Stimulated activated CD8-positive, alpha-beta memory T cell treated with anti-CD3 and anti-CD28 coated beads, Interleukin-7, amount 100 ng/mL, for 24 hours (primary cell): ENCODE results near the gene ERMAP.

Experiments used
- DNase-seq: peaks from one replicate; pipeline ENCODE4 v3.0.0-alpha.2; 2020; ENCODE audit warnings: low read depth

The ERMAP gene

GRCh38 chr1:42876009-42876408 is 59.1 kb downstream of the ERMAP start:
- DNase-seq, result no peak

DNA sequence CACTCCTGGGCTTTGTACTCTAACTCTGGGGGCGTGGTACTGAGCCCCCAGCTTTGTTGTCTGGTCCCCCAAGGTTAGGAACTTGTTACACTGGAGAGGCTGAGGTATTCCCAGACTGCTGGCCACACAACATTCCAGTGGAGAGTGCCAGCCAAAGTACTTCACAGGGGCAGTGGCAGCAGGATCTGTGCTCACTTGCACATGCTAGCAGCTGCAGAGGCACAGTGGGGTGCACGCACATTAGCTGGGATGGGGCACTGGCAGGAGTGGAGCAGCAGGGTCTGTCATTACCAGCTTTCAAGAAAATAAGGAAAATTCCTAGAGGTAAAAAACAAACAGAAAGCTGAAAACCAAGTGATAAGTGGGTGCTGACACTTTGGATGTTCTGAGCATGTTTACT is 60.5 kb downstream of the ERMAP start:
- DNase-seq, result no peak

DNA sequence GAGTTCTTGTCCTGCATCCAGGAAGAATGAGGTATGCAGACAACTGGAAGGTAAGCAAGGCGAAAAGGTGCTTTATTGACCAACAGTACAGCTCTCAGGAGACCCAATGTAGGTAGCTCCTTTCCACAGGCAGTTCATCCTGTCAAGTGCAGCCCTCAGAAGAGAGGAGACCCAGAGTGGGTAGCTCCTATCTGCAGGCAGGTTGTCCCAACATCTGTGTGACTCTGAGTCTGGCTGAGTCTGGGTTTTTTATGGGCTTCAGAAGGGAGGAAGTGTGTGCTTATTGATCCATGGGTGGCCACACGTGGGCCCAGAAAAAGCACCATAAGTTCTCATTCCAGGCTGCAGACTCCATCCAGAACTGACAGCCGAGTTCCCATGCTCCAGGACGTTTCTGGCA is 63.5 kb downstream of the ERMAP start:
- DNase-seq, result no peak

DNA sequence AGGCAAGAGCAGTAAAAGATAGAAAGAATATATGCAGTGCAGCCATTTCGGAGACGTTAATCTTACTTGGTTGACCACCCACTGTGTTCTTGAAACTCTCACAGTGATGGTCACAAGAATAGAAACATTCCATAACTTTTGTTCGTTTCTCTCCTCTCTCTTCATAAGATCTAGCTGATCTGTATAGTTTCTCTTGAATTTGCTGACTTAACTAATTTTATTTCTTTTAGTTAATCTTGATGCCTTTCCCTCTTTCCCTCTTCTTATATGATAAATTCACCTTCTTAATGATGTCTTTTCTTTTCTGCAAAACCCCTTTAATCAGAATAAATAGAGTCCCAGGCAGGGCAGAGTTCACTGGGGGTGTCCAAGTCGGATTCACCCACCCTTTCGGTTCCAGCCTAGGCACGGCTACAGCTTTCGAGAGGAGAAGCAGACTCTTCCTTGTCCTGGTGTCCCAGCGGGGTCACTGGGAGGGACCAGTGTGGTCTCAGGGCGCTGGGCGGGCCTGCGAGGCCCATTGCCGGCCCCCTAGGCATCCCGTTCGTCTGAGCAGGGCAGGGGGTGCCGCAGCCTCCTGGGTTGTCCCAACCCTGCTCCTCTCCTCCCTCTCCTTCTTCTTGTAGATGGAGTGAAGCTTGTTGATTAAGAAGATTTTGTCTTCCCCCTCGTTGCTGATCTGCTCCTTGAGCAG is 69.3 kb downstream of the ERMAP start:
- no peak for DNase-seq

DNA sequence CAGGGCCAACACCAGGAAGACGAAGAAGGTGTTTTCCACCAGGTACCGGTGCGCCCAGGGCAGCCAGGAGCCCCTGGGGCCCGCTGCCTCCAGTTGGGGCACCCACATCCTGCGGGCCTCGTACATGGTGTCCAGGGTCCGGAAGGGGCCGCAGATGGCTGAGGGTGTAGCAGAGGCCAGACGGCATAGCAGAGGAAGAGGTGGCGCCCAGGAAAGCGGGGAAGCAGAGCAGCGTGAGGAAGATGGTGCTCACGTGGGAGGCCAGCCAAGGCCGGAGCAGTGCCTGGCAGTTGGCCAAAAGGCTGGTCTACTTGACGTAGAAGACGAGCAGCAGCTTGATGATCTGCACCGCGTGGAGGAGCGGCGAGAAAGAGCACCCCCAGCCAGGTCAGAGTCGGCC is 69.9 kb downstream of the ERMAP start:
- DNase-seq, result no peak

- no peak for DNase-seq
Measured at GRCh38 chr1:42887366-42887765, 70.4 kb downstream of the ERMAP start.

DNA sequence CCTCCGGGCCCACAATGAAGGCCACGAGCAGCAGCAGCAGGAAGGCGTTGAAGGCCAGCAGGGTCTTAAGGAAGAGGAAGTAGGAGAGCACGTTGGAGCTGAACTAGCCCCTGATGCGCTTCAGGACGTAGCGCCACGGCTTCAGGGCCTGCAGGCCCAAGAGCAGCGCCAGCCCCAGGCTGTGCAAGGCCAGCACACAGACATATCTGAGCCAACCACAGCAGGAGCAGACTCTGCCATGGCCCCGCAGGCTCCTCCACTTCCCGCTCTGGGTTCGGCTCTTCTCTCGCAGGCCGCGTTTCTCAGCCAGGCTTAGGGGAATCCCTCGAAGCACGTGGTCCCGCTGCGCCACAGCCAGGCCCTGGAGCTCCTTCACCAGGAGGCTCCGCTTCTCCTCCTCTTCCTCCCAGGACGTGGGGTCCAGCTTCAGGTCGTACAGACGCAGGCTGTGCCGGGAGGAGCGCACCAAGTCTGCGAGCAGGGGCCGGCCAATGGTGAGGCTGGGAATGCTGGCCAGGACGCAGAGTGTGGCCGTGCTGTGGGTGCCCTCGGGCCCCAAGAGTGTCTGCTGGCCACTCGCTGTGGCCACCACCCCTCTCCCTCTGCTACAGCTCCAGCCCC is 71.2 kb downstream of the ERMAP start:
- DNase-seq, result no peak

- DNase-seq, result no peak
Measured at GRCh38 chr1:42889264-42889663, 72.3 kb downstream of the ERMAP start.

- DNase-seq, result no peak
Measured at GRCh38 chr1:42891465-42892138, 74.7 kb downstream of the ERMAP start.
